ENCODE results near the gene TENM3. TPM values are rescaled to one million over a fixed set of nuclear protein-coding genes. Genes with fewer than 3 reads are reported as not detected.

Gene TENM3
- total and polyA plus RNA-seq, 2 experiments from 2014 or later, result 16.1 to 70.9 TPM

DNA sequence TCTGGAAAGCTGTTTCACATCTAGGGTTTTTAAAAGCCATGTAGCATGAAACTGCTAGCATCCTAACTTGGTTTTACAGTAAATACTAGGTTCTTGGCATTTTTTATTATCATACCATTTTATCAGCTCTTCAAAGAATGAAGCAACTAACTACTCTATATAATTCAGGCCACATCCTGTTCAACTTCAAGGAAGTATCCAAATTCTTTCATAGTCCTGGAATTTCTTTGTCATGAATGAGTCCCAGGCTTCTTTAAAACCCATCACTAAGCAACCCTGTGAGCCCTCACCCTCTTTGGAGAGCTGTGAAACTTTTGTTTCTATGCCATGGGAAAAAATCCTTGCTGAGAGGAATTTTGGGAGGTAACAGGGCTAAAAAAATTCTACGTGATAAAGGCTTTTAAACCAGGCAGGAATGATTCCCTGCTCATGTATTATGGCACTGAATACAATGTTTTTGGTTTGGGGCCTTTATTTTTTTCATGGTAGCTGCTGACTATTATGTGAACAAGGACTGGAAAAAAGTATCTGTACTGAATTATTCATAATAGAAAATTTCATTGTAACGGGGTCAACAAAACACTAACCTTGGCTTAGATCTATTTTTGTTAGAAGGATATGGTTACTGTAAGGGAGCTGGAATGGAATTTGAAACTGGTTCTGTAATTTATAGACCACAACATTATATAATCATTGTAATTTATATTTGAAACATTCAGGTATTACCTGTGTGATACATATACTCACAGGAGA lies 509.1 kb downstream of the TENM3 start:
- Histone ChIP-seq H3K4me3 (no peak overlapping the region), H3K4me2 (no peak overlapping the region), H3K9me2 (replicated peaks; ENCODE audit: insufficient read depth) (no peaks in the 10 kb centered on the region), H4K20me1 (ENCODE audit: insufficient read depth, poor library complexity, severe bottlenecking) (no peaks in the 10 kb centered on the region), H3K27ac (no peak overlapping the region), H3K27me3 (no peaks in the 10 kb centered on the region), H3K36me3 (replicated peaks; ENCODE audit: insufficient read depth, low read depth) (no peaks in the 10 kb centered on the region), H2AFZ (no peak overlapping the region), H3K4me1 (ENCODE audit: insufficient read depth) (no peaks in the 10 kb centered on the region), H3K79me2 (no peaks in the 10 kb centered on the region), H3K9me3 (ENCODE audit: low read depth) (no peaks in the 10 kb centered on the region)
- no peak for DNase-seq (ENCODE audit: low spot score)
- WGBS (ENCODE audit: low lambda C conversion rate, missing lambda C conversion rate), result 76% methylated on average over 2 of the region's 2 CpGs
- no peak for TF ChIP-seq EZH2 (IDR thresholded peaks at IDR 0.05; ENCODE audit: borderline replicate concordance)
- TF ChIP-seq, protein P1, sequence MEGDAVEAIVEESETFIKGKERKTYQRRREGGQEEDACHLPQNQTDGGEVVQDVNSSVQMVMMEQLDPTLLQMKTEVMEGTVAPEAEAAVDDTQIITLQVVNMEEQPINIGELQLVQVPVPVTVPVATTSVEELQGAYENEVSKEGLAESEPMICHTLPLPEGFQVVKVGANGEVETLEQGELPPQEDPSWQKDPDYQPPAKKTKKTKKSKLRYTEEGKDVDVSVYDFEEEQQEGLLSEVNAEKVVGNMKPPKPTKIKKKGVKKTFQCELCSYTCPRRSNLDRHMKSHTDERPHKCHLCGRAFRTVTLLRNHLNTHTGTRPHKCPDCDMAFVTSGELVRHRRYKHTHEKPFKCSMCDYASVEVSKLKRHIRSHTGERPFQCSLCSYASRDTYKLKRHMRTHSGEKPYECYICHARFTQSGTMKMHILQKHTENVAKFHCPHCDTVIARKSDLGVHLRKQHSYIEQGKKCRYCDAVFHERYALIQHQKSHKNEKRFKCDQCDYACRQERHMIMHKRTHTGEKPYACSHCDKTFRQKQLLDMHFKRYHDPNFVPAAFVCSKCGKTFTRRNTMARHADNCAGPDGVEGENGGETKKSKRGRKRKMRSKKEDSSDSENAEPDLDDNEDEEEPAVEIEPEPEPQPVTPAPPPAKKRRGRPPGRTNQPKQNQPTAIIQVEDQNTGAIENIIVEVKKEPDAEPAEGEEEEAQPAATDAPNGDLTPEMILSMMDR (IDR thresholded peaks at IDR 0.05; ENCODE audit: poor library complexity), result no peak
- TF ChIP-seq EZH2phosphoT487 (IDR thresholded peaks at IDR 0.05; ENCODE audit: low read depth, severe bottlenecking, unreplicated experiment), result no peak

DNA sequence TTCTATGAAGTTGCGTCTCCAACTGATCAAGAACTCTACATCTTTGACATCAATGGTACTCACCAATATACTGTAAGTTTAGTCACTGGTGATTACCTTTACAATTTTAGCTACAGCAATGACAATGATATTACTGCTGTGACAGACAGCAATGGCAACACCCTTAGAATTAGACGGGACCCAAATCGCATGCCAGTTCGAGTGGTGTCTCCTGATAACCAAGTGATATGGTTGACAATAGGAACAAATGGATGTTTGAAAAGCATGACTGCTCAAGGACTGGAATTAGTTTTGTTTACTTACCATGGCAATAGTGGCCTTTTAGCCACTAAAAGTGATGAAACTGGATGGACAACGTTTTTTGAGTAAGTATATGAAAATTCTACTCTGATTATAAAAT lies 511.7 kb downstream of the TENM3 start:
- Histone ChIP-seq H3K4me2 (no peak overlapping the region), H3K9me2 (replicated peaks; ENCODE audit: insufficient read depth) (no peaks in the 10 kb centered on the region), H3K27me3 (no peaks in the 10 kb centered on the region), H3K36me3 (replicated peaks; ENCODE audit: insufficient read depth, low read depth) (no peaks in the 10 kb centered on the region), H3K79me2 (no peaks in the 10 kb centered on the region), H3K27ac (no peak overlapping the region), H3K4me3 (no peak overlapping the region), H2AFZ (no peak overlapping the region), H3K4me1 (ENCODE audit: insufficient read depth) (no peaks in the 10 kb centered on the region), H3K9me3 (ENCODE audit: low read depth) (no peaks in the 10 kb centered on the region), H4K20me1 (ENCODE audit: insufficient read depth, poor library complexity, severe bottlenecking) (no peaks in the 10 kb centered on the region)
- no peak for DNase-seq (ENCODE audit: low spot score)
- WGBS (ENCODE audit: low lambda C conversion rate, missing lambda C conversion rate), result 87% methylated on average over 5 of the region's 5 CpGs
- TF ChIP-seq EZH2 (IDR thresholded peaks at IDR 0.05; ENCODE audit: borderline replicate concordance), result no peak
- TF ChIP-seq, protein P1 (IDR thresholded peaks at IDR 0.05; ENCODE audit: poor library complexity), result no peak
- no peak for TF ChIP-seq EZH2phosphoT487 (IDR thresholded peaks at IDR 0.05; ENCODE audit: low read depth, severe bottlenecking, unreplicated experiment)

DNA sequence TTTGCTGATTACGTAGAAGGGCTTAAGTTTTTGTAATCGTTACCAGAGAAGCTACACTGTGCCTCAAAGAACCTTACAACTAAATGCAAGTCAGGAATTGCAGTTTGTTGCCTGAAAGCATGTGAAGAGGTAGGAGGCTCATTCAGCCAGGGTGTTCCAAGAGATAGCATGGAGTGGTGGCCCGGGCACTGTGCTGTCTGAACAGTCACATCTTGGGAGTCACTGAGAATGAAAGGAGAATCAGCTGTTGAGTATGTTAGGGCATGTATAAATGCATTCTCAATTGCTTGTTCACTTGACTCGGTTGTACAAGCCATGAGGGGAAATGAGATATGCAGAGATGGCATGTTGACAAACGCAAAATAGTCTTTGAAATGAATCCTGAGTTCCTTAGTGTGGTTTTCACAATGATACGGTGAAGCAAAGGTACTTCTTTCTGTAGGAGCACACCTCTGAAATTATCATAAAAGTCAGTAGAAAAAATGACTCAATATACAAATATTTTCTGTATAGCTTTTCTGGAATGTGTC lies 513.0 kb downstream of the TENM3 start:
- no peaks in the 10 kb centered on the region for H4K20me1 ChIP-seq (ENCODE audit: insufficient read depth, poor library complexity, severe bottlenecking)
- DNase-seq (ENCODE audit: low spot score), result no peak
- H3K36me3 ChIP-seq (replicated peaks; ENCODE audit: insufficient read depth, low read depth), result no peaks in the 10 kb centered on the region
- H3K79me2 ChIP-seq, result no peaks in the 10 kb centered on the region
- H3K9me2 ChIP-seq (replicated peaks; ENCODE audit: insufficient read depth), result no peaks in the 10 kb centered on the region
- TF ChIP-seq EZH2phosphoT487 (IDR thresholded peaks at IDR 0.05; ENCODE audit: low read depth, severe bottlenecking, unreplicated experiment) (no peak), EZH2 (IDR thresholded peaks at IDR 0.05; ENCODE audit: borderline replicate concordance) (no peak)
- TF ChIP-seq, protein P1 (IDR thresholded peaks at IDR 0.05; ENCODE audit: poor library complexity), result no peak
- H3K4me3 ChIP-seq, result no peak overlapping the region
- 95% methylated on average over 6 of the region's 6 CpGs for WGBS (ENCODE audit: low lambda C conversion rate, missing lambda C conversion rate)
- no peak overlapping the region for H2AFZ ChIP-seq
- H3K27ac ChIP-seq, result no peak overlapping the region
- H3K27me3 ChIP-seq, result no peaks in the 10 kb centered on the region
- no peaks in the 10 kb centered on the region for H3K9me3 ChIP-seq (ENCODE audit: low read depth)
- H3K4me1 ChIP-seq (ENCODE audit: insufficient read depth), result no peaks in the 10 kb centered on the region
- no peak overlapping the region for H3K4me2 ChIP-seq

Measured in hepatocyte (in vitro differentiated cells).